Anterior cingulate cortex (tissue), 58 donors: Measurements from ENCODE around the gene BABAM2.

Source experiments
- DNase-seq, 58 donors: peaks; one replicate each; lab custom pipeline; 2025; lab: John Stamatoyannopoulos, UW

The BABAM2 gene

DNA sequence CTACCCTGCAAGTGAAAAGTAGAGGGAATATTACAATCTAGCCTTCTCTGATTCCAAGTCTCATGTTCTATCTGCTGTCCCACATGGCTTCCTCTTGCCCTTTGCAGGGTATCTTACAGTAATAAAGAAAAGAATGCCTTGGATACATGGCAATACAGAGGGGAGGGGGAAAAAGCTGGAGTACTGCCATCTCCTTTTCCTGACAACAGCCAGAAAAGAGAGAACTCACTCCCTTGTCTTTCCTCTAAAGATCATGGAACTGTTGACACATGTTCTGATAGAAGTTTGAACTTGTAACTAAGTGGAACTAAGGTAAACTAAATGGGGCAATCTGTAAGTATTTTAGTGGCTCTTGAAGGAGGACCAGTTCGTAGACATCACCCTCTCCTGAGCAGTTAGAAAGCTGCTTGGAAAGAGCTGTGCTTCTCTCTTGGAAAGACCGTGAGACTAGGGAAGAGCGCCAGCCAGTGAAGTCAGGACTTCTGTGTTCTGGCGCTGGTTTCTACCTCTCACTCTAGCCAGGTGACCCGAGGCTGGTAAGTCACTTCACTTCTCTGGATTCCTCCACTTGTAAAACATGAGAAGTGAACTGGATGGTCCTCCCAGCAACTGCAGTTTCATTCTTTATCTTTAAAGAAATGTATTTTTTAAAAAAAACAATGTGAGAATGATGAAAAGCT lies 259.8 kb downstream of the BABAM2 start:
- no peak for DNase-seq

DNA sequence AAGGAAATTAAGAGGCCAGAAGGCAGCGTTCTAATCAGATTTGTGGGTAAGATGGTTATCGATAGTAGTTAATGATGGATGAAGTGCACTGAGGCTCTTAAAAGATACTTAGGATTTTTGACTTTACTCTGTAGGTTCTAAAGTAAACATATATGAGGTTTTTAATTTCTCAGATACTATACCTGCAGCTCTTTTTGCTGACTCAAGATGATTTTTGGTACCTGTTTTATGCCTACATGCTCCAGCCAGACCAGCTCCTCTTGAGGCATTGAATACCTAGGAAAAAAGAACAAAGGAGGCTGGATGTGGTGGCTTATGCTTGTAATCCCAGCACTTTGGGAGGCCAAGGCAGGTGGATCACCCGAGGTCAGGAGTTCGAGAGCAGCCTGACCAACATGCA lies 260.5 kb downstream of the BABAM2 start:
- DNase-seq: no peak

DNA sequence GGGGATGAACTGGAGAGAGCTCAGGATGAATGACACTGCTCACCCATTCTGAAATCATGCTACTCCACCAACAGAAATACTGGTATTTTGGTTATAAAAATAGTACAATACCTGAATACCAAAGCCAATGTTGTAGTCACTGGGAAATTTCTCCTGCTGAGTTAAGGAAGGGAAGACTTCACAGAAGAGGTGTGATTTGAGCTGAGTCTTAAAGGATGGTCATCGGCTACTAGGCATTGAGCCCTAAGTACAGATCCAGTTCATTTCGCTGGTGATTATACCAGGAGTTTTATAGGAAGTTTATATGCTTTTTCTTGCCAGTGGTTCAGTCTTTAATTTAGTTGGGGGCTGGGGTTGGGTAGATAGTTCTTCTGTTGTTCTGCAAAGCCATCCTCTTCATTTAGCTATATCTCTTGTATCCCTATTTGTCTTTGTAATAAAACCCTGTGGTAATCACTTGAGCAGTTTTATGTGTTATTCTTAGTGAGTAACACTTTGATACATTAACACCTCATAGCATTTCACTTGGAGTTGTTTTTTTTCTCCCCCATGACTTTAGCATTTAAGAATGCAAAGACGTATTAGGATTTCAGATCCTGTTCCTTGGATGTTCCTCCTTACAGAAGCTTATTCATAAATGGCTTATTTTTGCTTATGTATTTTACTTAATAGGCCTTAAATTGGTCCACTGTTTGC lies 262.2 kb downstream of the BABAM2 start:
- no peak for DNase-seq

DNA sequence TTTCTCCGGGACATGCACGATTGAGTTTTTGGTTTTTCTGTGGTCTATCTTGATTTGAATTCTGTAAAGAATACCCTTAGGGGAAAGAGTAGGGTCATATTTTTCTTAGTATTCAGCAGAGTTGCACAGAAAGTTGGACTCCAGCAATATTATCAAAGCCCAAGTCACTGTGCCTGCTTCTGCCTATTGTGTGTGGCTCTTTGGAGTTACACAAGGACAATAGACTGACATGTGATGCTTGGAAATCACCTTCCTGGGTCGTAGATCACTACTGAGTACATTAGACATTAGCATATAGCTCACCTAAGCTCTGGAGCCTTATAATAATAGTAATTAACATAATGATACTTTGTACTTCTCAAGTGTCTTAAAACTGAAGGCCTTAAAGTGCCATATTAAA lies 263.3 kb downstream of the BABAM2 start:
- DNase-seq: no peak

DNA sequence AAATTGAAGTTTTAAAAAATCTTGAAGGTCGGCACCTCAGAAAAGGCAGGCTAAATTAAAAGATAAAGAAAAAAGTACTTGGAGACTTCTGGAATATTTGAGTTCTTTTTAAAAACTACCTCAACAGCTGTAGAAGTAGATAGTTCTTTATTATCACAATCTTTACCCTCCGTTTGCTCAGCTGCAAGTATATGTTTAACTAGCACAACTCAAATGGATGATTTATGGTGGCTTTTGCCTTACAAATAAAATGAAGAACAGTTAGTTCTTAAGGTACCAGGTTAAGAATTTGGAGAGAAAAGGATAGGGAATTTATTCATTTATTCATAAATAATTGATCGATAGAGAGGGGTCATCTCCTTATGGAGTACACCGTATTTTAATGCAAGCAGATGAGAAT lies 264.6 kb downstream of the BABAM2 start:
- DNase-seq: no peak

DNA sequence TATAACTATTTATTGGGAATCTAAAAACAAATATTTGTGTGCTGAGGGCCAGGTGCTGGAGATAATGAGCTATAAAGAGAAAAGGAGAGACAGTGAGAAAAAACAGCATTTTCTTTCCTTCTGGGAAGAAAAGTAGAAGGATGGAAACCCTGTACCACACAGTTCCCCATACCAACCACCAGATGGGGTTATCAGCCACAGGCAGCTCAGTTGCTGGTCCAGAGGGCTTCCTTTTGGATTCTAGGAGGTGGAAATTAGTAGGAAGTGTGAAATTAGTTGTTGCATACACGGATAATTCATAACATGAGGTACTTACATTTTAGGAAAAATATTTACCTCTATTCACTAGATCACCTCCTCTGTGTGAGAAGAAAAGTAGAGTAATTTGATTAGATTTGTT lies 265.1 kb downstream of the BABAM2 start:
- no peak for DNase-seq

DNA sequence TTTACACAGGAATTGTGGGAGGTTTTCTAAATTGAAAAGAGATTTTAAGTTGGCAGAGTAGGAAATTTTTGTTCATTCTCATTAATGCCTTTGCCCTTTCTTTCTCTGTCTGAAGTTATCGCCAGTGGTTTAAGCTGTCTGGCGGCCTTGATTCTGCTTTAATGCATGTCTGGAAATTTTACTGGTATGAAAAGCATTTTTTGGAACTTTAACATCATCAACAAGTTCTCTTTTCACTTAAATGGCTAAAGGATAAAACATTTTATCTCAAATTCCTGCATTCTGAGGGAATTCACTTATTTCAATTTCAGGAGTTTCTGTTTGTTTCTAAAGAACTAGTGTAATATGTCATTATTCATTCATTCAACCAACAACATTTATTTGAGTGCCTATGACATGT lies 268.3 kb downstream of the BABAM2 start:
- no peak for DNase-seq

DNA sequence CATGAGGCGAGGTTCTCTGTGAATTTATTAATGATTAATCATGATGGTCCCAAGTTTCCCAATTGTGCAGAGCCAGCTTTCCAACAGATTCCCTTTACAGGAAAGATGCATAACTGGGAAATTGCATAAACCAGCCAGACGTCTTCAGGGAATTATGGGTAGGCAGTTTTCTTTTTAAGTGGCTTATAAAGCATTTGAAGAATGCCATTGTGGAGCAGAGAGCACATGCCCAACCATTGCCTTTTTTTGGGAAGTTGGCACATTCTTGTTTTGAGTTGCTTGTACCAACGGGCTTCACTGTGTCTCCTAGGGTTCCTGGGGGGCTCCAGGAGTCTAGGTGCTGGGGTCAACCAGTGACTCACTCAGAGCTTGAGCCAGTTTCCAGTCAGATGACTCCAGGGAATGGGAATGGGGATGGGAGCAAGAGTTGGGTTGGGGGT lies 270.5 kb downstream of the BABAM2 start:
- DNase-seq: no peak

DNA sequence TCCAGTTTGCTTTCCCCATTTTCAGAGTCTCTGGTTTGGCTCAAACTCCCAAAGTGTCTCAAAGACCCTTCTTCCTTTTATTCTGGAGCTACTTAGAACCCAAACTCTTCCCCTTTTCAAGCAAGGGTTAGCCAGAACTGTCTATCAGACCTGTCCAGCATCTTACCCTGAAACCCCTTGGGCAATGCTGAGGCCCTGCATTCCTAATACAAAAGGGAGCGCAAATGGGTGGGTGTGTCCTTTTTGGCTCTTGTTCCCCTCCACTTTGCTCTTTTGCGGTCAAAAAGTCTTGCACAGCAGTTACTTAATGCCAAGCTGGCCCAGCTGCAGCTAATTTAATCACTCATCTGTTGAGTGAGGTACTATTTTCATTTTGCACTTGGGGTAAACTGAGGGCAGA lies 270.9 kb downstream of the BABAM2 start:
- no peak for DNase-seq

DNA sequence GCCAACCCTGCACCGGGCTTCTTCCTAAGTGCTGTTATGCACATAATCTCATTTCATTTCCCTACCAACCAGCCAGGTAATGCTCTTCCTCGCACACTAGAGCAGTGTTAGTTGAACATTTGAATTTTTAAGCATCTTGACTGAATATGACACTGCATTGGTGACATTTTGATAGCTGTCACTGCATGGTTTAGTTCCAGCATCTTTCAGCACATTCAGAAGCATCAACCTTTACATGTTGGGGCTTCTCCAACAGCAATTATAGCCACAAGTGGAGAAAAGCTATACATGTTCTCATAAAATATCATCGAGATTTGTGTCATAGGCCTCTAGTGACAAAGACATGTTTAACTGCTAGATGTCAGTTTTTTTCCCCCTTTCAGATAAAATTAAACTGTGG lies 272.0 kb downstream of the BABAM2 start:
- no peak for DNase-seq

DNA sequence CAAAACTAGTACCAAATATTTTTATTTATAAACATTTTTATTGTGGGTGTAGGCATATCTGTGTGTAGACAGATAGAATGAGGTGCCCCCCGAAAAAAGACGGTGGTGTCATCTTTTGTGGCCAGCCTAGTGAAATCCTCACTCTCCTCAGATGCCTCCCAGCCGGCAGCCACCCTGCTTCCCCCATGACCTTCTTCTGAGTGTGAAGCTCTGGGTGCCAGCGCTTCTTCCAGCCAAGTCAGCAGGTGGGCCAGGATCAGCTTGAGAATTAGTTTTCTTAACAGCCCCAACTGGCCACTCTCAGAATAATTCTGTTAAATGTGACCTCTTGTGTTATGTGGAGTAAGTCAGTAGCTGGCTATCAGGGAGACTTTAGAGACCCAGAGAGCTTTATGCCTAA lies 272.5 kb downstream of the BABAM2 start:
- no peak for DNase-seq

DNA sequence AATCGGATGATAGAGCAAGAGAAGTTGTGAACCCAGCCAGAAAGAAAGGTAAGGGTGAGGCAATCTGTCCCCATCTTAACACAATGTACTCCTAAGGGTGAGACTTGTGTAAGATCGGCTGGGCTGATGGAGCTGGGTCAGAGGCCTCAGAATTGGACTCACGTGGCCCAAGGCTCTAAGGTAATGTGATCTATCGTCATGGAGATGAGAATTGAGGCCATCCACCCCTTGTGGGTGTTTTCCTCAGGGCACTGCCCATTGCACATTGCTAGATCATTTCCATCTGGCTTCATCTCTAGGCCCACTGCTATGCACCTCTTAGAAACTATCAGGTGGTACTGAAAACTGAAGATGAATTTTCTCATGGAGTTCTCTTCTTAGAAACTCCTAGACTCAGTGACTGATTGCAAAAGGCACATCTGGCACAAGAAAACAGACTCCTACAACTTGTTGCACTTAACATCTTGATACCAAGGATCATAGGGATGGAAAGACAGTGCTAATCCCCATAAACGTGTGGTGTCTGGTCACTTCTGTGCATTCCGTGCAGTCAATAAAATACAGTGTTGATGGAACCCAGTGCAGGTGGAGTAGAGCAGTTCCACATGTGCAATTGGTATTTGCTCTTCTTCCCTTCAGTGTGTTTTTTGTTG lies 273.2 kb downstream of the BABAM2 start:
- DNase-seq: no peak

DNA sequence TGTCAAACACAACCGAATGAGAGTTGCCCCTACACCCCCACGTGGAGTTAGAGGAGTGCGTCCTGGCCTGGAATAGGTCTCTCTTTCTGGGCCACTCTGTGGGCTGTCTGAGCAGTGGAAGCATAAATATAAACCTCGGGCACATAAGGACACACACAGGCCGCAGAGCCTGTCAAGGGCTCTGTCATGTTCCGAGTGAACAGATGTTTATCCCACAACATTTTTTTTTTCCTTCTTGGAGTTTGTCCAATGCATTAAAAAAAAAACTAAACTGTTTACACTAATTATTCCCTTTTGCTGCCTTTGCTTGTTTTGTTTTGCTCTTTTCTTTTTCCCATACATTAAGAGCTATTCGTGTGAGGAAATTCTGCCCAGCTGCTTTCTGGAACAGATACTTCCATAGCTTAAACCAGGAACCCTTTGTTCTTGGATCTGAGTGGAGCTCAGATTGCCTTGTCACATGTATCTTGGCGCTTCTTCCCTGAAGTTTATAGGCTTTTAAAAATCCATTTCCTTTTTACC lies 273.8 kb downstream of the BABAM2 start:
- peak in 2 of 58 donors; percentile 13 to 47 for DNase-seq

DNA sequence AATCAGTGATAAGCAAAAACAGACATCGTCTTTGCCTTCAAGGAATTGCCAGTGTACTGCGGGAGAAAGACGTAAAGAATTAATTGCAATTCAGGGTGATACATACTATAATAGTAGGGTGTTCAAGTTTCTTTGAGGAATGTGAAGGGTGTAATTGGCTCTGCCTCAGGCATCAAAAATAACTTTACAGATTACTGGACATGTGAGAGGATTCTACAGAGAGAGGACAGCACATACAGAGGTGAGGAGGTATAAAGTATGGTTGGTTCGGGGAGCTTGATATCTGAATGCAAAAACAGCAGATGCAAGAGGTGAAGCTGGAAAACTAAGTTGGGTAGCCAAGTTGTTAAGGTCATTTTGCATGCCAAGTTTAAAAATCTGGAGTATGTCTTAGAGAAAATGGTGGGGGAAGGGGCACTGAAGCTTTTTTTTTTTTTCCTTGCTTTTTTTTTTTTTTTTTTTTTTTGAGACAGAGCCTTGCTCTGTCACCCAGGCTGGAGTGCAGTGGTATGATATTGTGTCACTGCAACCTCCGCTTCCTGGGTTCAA lies 274.6 kb downstream of the BABAM2 start:
- DNase-seq: no peak

DNA sequence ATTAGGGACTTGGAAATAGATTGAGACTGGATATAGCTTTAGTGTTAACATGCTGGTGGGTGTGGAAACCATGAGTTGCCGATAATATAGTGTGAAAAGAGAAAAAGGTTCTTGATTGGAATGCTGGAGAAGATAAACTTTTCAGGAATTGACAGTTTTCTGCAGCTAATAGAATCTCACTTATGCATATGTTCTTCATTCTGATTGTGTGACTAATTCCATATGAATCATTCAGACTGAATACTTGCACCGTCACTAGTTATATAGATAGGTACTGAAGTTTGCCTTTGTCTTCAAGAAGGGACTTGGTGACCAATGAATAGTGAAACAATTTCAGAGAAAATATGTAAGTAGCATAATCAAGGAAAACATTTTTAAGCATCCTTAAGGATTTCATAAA lies 276.4 kb downstream of the BABAM2 start:
- no peak for DNase-seq

DNA sequence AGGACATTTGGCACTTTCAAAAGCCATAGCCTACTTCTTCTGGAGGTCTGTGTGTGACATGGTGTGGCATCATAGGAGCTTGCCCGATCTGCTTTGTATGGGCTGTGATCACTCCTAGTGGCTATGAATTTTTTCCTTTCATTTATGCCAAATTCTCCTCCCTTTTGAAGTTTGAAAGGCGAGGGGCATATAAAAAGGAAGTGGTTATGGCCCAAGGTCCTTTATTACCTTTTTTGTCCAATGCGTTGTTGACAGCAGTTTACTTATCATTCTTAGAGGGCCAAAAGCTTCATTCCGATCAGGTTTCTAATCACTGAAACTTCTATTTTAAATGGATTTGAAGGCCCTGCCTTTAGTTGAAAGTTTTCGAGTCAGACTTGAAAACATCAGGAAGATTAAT lies 277.8 kb downstream of the BABAM2 start:
- no peak for DNase-seq

DNA sequence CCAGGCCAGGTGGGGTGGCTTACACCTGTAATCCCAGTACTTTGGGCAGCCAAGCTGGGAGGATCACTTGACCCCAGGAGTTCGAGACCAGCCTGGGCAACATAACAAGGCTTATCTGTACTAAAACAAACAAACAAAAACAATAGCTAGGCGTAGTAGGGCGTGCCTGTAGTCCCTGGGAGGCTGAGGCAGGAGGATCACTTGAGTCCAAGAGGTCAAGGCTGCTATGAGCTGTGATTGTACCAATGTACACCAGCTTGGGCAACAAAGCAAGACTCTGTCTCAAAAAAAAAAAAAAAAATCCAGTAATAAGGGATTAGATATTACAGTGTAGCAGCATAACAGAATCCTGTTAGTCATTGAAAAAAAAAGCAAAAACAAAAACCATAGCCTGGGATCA lies 279.0 kb downstream of the BABAM2 start:
- DNase-seq: no peak

DNA sequence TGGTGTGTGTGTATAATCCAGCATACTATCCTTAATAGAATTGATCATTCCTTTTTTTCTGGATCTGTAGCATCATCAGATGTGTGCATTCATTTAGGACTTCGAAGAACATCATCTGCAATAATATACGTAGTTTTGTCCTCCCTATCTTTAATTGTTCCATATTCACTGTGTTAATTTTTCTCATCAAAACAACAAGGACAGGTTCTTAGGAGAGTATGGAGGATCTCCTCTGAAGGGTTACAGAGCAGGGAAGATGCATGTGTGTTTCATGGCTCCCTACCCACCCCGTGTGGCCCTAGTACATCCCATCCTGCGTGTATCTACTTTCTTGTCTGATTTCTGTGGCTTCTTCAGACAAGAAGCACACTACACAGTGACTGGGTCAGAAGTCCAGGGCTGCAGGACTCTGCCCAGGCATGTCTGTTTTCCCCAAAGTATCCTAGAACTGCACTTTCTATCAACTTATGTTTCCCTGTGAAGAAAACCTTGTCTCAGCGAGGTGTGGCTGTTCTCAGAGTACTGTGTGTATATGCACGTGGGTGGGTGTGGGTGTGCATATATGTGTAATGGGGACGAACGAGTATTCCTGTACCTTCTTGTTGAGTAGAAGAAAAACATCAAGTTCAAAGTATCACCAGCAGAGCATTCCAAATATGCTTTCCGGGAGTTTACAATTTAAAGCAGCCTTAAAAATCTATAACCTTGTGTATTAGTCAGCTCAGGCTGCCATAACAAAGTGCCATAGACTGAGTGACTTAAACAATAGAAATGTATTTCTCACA lies 281.8 kb downstream of the BABAM2 start:
- peak in 1 of 58 donors; percentile 28 for DNase-seq

DNA sequence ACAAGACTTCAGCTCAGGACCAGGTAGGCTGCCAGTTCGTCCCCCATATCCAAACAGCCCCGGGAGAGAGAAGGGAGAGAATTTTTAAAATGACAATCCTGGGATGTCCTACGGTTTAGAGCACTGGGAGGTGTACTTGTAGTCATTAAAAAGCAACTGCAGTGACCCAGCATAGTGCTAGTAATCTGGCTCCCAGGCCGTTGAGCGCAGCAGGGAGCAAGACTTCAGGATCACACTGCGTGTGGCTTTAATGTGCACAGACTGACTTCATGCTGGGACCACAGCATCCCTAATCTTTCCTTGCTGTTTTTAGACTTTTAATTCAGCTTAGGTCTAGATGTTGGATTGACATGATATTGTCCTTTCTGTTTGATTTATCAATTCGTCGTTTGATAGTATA lies 282.8 kb downstream of the BABAM2 start:
- no peak for DNase-seq

DNA sequence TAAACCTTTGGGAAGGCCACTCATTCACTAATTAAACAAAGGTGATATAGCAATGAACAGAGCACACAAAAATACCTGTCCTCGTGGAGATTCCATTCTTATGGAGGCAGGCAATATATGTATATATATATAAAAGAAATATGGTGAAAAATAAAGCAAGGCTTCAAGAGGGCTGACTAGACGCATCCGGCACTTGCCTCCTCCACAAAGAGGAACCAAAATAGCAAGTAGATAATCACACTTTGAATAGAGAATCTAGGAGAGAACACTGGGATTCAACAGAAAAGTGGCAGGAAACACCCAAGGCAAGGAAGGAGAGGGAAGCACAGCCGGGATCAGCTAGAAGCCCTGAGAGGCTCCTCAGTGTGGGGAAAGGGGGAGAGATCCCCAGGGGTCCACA lies 283.7 kb downstream of the BABAM2 start:
- DNase-seq: no peak

DNA sequence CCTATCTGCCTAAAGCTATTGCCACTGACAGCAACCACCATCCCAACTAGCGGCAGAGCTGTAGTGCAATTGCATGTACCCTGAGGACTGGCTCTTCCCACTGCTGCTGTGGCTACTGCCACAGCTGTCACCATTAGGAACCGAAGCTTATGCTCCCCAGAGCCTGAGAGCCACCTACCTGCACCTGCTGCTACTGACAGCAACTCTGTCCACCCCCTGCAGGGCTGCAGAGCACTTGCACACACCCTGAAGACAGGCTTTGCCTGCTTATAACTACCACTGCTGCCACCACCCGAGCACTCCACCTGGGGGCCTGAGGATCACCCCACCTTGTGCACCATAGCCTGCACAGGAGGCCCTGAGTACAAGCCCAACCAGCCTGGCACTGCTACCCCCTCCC lies 284.5 kb downstream of the BABAM2 start:
- no peak for DNase-seq
